C1 segment of cervical spinal cord (tissue), 14 donors: ENCODE data around the gene KIF6.

Experiments used
- DNase-seq, 14 donors: peaks; one replicate each; lab custom pipeline; 2025; lab: John Stamatoyannopoulos, UW

Gene KIF6

DNA sequence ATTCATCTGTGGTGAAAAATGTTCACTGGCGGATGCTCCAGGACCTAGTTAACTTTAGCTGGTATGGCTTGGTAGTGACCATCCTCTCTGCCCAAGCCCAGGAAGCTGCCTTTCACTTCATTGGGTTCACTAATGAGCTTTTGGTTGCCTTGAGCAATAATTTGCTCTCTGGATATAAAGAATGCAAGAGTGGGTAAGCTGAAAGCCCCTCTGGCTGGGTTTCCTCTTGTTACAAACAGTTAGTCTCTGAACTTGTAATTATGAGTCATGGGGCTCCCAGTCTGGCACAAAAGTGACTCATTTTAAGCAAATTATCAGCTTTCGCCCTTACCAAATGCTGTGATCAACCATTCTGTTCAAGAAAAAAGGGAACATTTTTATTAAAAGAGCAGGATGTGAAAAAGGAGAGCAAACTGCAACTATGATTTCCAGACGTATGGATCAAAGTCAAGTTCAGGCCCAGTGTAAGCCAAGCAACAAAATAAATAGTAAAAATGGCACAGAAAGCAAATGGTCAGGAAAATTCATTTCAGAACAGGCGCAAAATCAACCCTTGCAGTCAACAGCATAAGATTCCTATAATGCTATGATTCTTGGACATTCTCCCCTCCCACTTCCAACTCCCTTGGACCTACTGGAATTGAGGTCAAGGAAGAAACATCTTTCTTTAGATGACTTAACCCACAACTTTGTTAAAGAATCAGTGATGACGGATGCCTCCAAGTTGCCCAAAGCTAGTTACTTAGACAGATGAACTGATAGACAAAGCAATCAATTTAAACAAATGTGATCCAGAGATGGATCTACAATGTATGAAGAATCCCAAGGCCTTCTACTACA, 272.7 kb downstream of the KIF6 start:
- DNase-seq: no peak

DNA sequence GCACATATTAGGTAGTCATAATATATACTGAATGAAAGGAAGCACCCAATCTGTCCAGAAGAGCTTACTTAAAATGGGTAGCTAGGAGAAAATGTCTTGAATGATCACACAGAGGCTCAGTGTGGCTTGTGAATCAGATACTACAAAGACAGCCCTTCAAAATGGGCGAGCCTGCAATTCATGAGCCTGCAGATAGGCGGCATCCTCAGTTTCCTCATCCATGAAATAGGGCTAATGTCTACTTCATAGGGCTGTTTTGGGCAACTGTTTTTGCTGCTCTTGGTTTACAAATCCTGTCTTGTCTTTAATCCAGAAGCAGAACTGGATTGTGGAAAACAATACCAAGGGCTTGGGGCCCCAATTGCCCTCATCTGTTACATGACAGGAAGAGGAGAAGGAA, 273.4 kb downstream of the KIF6 start:
- no peak for DNase-seq

DNA sequence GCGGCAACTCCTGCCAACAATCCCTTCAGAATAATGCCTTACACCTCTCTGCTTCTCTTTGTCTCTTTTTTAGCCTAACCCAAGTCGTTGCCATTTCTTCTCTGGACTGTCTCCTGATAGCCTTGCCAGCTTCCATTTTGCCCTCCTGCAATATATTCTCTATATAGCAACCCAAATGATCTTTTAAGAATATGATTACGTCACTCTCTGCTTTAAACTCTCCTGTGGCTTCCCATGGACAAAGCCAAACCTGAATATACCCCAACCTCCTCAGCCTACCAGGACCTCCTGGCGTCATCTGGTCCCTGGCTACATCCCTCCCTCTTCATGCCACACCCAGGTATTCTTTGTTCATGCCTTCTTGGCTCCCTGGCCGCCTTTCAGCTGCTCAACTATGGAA, 276.2 kb downstream of the KIF6 start:
- DNase-seq: no peak

DNA sequence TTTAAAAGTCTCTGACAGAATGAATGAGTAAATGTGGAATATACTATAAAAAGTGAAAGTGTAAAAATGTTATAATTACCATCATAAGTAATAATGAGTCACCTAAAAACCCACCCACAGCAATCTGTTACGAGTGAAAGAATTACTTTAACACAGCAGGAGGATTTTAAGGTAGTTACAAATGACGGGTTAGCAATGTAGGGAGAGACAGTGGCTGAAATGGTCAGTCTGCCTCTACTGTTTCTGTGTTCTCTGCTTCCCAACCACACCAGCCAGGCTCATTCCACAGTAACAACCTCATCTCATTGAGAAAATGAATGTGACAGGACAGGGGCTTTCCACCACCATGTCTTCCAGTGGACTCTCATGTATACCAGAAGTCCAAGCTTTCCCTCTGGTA, 278.3 kb downstream of the KIF6 start:
- DNase-seq: no peak

DNA sequence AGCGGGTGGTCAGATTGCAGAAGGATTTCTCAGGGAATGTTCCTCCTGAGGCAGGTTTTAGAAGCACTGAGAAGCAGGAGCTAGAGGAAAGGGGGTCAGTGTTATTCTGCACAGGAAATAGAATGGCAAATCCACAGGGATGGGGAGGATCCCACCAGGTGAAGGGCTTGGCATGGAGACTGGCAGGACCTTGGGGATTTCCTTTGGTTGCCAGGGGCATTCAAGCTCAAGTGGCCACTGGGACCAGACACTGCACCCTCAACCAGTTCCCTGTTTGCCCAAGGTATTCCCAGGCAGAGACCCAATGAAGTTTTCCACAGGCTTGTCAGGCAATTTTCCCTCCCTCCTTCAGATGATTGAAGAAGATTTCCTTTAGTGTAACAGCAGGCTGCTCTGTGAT, 279.5 kb downstream of the KIF6 start:
- no peak for DNase-seq

DNA sequence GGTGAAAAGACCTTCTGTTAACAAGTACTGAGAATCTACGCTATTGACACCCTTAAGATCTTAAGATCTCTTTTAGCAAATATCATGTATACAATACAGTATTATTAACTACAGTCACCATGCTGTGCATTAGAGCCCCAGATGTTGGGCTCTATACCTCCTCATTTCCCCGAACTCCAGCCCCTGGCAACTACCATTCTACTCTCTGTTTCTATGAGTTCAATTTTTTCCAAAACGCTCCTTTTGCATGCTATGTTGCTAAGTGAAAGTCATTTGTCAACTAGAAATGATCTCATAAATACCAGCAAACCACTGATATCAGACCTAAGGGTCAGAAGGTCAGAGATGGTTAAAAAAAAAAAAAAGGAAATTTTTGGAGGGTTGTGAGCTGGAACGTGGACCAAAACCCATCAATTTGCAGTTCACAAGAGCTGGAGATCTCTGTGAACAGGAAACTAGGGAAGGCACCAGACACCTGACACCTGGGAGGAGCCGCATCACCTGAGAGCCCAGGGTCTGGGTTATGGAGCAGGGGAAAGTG, 280.7 kb downstream of the KIF6 start:
- DNase-seq: no peak

DNA sequence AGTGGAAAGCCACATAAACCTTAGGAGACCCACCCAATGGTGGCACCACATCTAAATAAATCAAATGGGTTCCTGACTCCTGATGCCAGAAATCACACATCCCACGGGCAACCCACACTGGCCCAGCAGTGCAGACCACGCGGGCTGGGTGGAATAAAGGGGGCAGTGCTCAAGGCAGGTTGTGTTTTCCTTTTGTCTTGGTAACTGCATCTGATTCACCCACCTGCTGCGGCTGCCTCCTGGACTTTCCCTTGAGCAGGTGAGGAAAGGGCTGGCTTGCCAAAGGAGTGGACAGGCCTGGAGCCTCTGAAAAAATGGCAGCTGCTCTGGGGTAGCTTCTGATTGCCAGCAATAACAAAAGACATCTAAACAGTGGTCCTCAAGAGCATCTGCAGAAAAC, 283.2 kb downstream of the KIF6 start:
- DNase-seq: no peak

DNA sequence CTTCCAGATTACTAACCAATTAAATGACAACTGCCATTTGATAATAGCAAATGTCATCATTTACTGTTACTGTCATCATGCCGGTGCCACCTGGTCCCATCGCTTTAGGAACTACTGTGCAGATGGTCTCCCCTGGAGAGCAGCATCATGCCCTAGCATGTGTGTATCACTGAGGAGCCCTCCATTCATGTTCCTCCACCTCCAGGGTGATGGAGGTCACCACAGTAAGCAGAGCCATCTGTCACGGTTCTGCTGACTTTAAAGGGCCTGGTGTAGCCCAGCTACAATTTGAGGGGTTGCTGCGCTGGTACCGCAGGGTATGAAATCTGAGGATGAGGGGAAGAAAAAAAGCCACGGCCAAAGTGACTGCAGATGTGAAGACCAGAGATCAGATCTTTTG, 283.9 kb downstream of the KIF6 start:
- no peak for DNase-seq

DNA sequence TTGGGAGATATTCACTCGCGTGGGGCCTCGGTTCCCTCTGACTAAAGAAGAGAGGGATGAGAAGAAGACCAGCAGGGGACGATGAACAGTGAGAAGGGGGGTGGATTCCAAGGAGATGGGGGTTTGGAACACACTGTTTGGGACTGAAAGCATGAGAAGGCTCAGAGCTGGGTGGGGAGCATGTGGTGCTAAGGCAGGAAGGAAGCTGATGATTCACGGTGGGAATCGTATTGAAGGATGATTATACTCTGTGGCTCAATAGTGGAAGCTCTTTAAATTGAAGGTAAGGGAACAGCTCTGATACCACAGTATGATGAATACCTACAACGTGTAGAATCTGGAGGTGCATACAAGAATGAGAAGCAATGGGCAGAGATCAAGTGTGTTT, 285.2 kb downstream of the KIF6 start:
- no peak for DNase-seq

DNA sequence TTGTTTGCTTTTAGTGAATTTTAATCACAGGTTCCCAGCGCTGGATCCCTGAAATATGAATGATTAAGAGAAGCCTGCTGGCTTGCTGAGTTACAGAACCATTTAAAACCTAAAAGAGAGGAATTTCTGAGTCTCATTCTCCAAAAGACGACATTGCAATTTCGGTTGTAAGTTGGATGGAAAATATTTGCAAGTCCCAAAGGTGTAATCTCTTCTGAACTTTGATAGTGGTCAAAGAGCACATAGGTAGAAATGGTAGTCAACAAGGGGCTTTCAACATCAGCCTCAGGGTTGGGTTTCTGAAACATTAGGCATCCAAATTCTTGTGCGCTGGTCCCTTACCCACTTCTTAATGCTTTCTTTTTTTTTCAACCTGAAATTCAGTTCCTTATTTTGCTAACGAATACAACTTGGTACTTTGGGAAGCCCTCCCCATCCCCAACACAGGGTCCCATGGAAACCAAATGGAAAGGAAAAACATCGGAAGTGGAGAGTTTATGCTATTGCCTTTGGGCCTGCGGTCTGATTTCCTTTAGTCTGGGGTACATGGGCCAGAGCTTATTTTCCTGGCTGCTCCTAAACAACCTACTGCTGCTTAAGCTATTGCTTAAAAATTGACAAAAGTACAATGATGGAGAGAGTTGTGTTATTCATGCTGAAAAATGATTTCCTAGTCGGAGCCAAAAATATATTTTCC, 285.7 kb downstream of the KIF6 start:
- DNase-seq: no peak

DNA sequence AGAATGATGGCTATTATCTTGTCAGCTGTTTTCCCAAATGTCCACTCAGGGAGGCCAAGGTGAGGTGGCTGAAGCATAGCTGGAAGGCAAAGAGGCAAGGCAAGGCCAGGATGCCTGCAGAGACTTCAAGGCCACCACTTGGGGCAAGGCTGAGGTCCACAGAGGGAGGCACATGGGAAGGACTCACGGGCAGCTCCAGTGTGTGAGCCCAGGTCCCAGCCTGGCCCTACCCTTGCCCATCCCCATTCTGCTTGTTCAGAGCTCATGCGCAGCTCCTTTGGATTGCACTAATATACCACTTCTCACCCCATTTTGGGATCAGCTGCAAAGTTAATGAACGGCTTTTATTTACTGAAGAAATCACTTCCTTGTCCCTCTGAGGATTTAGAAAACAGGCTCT, 291.6 kb downstream of the KIF6 start:
- no peak for DNase-seq

DNA sequence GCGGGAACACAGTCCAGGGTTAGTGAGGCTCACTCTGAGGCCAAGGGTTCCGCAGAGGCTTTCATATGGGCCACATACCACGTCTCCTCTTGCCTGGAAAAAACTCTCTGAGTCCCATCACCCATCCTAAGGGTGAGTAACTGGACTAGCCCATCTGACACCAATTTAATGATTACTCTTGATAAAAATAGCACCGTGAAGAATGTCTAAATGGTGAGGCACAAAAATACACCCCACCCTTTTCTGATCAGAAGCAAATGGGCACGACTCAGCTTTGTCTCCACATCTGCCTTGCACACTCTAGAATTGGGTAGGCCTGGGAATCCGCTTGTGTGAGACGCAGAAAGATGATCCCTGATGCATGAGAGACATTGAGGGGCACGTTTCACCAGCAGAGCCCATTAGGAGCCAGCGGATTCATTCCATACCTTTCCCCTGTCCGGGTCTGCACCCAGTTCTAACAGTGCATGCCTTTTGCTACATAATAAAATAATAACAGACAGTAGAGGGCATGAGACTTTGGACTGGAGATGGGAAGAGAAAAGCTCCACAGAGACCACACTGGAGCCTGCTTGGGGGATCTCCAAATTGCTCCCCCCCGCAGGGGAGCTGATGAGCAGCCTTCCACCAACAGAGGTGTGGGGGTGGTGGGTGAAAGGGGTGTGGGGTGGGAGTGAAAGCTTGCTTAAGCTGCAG, 292.7 kb downstream of the KIF6 start:
- DNase-seq: no peak

DNA sequence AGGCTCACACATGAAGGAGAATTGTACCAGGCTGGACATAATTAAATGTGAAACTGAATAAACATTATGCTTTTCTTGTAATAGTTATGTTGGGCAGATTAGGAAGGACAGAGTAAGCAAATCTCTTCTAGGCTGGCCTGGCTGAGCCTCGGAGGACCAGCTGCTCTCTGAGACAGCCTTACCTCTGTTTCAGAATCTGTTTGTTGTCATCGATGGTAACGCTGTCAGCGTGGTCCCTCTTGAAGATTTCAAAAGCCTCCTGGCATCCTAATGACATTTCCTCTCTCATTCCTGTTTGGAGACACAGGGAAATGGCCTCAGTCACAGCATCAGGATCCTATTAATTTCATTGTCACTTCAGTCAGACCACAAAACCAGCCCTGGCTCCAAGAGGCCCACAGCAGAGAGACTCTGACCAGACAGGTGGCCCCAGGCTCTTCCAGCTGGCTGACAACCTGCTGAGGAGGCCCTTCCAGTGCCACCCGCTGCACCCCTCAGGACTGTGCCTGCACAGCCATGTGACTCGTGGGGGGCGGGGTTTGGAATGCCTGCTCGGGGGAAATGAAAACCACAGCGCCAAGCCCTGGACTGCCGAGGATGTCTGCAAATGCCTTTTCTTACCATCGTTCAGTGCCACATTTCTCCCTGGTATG, 294.2 kb downstream of the KIF6 start:
- DNase-seq: peak in 13 of 14 donors; percentile 33 to 89 (median 66)

DNA sequence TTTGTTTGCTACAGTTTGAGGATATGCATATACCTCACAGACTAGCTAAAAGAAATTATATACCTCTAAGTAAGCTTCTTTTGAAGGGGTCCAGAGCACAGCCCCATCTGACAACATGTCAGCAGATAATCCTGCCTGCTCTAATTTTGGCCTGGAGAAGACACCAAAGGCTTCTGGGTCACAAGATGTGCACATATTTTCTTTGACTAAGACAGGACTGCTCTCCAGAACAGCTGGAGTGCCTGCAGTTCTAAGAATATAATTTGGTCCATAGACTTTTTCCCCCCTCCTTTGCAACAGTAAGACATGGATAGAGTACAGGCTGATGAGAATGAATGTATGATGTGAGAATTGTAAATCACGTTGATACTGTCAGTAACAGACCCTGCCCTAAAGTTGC, 294.8 kb downstream of the KIF6 start:
- DNase-seq: no peak

DNA sequence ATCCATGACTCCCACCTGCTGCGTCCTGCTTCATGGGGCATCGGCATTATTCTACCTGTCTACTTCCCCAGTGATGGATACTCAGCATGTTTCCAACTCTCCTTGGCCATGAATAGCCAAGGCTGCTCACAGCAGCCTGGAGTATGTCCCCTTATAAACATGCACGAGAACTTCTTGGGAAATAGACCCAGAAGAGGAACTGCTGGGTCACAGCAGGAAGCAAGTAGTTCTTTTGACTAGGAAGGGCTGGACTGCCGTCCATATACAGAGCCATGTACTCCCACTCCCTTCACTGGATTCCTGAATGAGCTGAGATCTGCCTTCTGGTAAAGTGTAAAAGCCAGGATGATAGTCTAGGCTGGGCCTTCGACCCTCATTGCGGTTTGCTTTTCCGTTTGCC, 296.4 kb downstream of the KIF6 start:
- DNase-seq: no peak

DNA sequence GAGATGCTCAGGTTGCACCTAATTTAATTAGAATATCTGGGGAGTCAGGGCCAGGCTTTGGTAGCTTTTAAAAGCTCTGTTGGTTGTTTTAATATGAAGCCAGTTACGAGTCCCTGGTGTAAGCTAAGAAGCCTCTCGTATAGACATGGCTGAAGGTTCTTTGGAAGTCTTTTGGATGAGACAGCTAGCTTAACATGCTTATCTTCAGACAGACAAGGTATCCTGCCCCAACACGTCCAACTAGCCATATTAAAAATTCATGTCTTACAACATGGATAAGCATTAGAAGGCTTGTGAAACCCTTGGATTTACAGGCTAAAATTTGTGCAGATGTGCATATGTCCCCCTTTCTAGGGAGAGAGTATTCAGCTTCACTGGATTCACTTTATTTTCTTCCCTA, 297.1 kb downstream of the KIF6 start:
- no peak for DNase-seq

DNA sequence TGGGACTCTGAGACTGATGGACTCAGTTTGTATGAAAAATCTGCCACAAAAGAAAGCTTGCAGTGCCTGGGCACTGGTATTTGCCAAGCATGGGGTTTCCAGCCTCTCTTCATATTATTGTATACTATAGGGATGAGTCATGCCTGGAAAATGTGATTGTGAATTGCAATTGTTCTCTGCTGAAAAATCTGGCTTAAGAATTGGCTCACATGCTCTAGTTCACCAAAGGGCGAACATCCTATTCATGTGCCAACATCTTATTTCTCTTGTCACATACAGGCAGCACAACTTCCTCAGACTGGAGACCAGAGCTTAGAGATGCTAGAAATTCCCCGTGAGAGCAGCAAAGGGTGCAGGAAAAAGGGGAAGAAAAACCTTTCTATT, 299.1 kb downstream of the KIF6 start:
- DNase-seq: peak in 1 of 14 donors; percentile 33

DNA sequence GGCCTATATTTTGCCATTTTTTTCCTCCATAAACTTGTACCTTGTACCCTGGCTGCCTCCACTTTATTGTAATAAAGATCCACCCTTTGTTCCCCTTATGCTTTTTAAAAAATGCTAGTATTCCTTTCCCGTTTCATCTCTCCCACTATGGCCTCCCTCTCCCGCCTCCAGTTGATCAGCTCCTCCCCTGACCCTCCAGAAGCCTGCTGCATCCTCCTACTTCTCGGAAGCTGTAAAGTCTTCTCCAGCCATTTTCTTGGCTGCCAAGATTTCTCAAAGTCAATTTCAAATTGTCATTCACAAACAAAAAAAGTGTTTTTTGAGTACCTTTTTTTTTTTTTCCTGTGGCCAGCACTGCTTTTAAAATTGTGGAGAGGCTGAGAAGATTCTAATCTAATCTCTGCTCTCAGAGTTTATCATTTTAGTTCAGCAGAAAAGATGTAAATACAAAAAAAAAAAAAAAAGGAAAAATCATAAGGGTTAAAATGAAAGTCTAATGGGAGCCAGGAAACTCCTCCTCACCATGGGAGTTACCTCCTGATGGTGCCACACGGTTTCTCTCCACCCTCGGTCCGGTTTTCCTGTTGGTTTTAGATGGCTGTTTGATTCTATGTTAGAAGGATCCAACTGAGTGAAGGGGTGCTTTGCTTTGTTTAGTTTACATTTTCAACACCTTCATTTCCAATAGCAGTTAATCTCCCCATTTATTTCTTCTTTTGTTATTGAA, 299.7 kb downstream of the KIF6 start:
- no peak for DNase-seq

DNA sequence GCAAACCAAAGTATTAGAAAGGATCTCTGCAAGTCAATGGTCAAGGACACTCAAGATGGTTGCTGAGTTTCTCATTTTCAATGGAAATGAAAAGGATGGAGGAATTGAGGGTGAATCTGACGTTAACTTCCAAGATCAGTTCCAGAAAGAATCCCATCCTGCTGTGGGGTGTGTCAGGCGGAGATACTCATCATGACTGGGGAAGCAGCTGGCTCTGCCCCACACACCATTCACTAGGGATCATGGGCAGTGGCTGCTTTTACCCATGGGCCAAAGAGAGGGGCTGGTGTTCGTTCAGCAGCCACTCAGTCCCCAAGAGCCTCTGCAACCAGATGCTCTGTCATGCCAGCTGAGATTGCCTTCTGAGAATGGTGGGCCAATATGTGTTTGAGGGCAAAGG, 300.4 kb downstream of the KIF6 start:
- no peak for DNase-seq

DNA sequence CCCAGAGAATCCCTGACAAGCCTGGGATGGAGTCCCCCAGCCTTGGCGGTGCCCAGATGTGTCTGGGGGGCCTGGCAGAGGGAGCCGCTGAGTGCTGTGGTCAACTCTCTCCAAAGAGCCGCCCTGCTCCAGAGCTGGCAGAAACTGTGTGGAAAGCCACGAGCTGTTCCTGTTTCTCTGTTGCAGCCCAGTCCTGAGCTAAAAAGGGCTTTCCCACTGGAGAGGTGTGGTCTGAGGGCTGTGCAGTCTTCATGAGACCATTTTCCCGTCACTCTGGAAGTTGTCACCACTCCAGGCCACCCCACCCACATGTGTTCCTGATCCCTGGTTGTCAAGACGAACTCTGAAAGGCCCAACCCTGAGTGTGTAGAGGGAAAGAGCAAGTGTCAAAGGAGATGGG, 303.0 kb downstream of the KIF6 start:
- DNase-seq: no peak
